ENCODE results near the gene RAF1. TPM values are rescaled to one million over a fixed set of nuclear protein-coding genes. Genes with fewer than 3 reads are reported as not detected.
A peak's percentile ranks its signal among the peaks of the same experiment; 100 is the strongest.

RAF1 gene
- total and polyA plus RNA-seq, 9 of the 15 experiments (the other 6 are each of a cell fraction or from before 2014, with no cell fraction given), result 28.0 to 183 (median 85.6) TPM

DNA sequence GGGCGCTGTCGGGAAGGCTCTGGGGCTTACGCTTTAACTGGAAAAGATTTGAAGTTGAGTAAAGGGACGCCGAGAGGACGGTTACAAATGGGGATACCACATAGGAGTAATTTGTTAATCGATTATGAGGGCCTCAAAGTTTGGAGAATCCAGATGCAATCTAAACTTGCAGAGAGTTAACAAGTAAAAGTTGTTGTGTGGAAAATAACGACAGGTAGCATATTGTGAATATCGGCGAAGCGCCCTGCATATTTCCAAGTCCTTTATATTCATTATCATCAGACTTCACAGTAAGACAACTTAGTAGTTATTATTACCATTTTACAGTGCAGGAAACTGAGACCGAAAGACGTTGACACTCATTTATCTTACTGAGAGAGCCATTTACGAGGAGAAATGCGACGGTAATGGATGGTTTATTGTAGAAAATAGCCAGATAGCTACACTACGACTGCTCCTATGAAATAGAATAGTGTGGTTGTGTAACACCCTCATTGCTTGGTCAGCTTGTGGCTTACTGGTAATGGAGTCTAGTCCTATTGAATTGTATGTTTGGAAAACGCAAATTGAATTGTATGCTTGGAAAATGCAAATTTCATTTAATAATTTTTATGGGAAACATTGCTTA, 106.3 kb downstream of the RAF1 start:
- Histone ChIP-seq H3K27me3 (ENCODE audit: control insufficient read depth in 2 of 2, insufficient read depth in 2 of 2, low read length in 2 of 2) (no peaks in the 10 kb centered on the region), H4K20me1 (replicated peaks; ENCODE audit: control insufficient read depth, insufficient read depth, low read length) (peaks cover 48% of the 10 kb centered on the region), H3K79me2 (ENCODE audit: control insufficient read depth, insufficient read depth, low read length) (peaks cover 57% of the 10 kb centered on the region), H3K9me3 (replicated peaks; ENCODE audit: control insufficient read depth, insufficient read depth, low read depth, low read length) (no peaks in the 10 kb centered on the region), H3K36me3 (ENCODE audit: control insufficient read depth, insufficient read depth, low read length) (no peaks in the 10 kb centered on the region), H3K9ac (ENCODE audit: insufficient read depth in 1 of 2, low read depth in 2 of 2, low read length in 2 of 2) (peak overlapping the region; percentile 82 to 99), H3K4me2 (ENCODE audit: insufficient read depth, low read length) (peak overlapping the region; percentile 94), H3K27ac (ENCODE audit: extremely low read depth, low read depth, low read length) (peak overlapping the region; percentile 91), H2AFZ (ENCODE audit: low read depth, low read length) (peak overlapping the region; percentile 93), H3K4me3 (peak overlapping the region; percentile 82), H3K9me1 (ENCODE audit: control insufficient read depth, insufficient read depth, low read length) (peaks cover 7% of the 10 kb centered on the region), H3K4me1 (replicated peaks in 1 of 2; ENCODE audit: control insufficient read depth in 2 of 2, insufficient read depth in 2 of 2, low read length in 2 of 2) (peaks cover 17 to 27% of the 10 kb centered on the region in 2 experiments)
- intact Hi-C loops (cut with micrococcal nuclease), result loop anchor here (5.0 kb wide), 2 partner anchors 105 to 285 kb away; partner anchors contain the start of genes RAF1 and RPL32
- ATAC-seq (peak; percentile 34), DNase-seq (ENCODE audit: extremely low read depth in 1 of 4, low spot score in 3 of 4) (peak in 2 of 4 experiments; percentile 41 to 46), FAIRE-seq (no peak)
- no TSS peak for BruUV-seq (replicated peaks)
- CTCF ChIA-PET (ENCODE audit: low intra/inter-chr PET ratio), result no interaction called here
- POLR2A ChIA-PET, result interaction anchor here (0.6 to 5.5 kb wide), 13 partner anchors 11 to 319 kb away, joined by 3 to 25 read pairs (median 3); partner anchors contain the start of genes MKRN2OS and RAF1
- under 1% methylated on average over 18 of the region's 18 CpGs for WGBS (ENCODE audit: insufficient coverage, low coverage, missing lambda C conversion rate)
- in situ Hi-C loops (cut with MboI), result no loop called here
- TF ChIP-seq U2AF2 (optimal IDR thresholded peaks at IDR 0.05; ENCODE audit: low read depth, low read length) (no peak), POLR3G (IDR thresholded peaks at IDR 0.05; ENCODE audit: extremely low read depth, insufficient read length, insufficient replicate concordance) (no peak), CBFB (CRISPR knock-in tag; IDR thresholded peaks at IDR 0.05) (0 out of 2 replicates have a peak, but pooled peaks have one; percentile 0), ZNF644 (tag; IDR thresholded peaks at IDR 0.05; ENCODE audit: low read depth) (no peak), PHF20 (IDR thresholded peaks at IDR 0.05; ENCODE audit: partially characterized antibody) (no peak)
- TF ChIP-seq, protein P1, sequence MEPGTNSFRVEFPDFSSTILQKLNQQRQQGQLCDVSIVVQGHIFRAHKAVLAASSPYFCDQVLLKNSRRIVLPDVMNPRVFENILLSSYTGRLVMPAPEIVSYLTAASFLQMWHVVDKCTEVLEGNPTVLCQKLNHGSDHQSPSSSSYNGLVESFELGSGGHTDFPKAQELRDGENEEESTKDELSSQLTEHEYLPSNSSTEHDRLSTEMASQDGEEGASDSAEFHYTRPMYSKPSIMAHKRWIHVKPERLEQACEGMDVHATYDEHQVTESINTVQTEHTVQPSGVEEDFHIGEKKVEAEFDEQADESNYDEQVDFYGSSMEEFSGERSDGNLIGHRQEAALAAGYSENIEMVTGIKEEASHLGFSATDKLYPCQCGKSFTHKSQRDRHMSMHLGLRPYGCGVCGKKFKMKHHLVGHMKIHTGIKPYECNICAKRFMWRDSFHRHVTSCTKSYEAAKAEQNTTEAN (CRISPR knock-in tag; IDR thresholded peaks at IDR 0.05), result peak; percentile 71; the same call in 1 of the 2 replicates
- TF ChIP-seq, protein P2, sequence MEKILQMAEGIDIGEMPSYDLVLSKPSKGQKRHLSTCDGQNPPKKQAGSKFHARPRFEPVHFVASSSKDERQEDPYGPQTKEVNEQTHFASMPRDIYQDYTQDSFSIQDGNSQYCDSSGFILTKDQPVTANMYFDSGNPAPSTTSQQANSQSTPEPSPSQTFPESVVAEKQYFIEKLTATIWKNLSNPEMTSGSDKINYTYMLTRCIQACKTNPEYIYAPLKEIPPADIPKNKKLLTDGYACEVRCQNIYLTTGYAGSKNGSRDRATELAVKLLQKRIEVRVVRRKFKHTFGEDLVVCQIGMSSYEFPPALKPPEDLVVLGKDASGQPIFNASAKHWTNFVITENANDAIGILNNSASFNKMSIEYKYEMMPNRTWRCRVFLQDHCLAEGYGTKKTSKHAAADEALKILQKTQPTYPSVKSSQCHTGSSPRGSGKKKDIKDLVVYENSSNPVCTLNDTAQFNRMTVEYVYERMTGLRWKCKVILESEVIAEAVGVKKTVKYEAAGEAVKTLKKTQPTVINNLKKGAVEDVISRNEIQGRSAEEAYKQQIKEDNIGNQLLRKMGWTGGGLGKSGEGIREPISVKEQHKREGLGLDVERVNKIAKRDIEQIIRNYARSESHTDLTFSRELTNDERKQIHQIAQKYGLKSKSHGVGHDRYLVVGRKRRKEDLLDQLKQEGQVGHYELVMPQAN (IDR thresholded peaks at IDR 0.05; ENCODE audit: borderline replicate concordance), result no peak
- TF ChIP-seq, protein P3, sequence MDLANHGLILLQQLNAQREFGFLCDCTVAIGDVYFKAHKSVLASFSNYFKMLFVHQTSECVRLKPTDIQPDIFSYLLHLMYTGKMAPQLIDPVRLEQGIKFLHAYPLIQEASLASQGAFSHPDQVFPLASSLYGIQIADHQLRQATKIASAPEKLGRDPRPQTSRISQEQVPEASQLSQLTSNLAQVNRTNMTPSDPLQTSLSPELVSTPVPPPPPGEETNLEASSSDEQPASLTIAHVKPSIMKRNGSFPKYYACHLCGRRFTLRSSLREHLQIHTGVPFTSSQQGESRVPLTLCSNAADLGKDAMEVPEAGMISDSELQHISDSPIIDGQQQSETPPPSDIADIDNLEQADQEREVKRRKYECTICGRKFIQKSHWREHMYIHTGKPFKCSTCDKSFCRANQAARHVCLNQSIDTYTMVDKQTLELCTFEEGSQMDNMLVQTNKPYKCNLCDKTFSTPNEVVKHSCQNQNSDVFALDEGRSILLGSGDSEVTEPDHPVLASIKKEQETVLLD (IDR thresholded peaks at IDR 0.05), result no peak
- TF ChIP-seq, protein P4, sequence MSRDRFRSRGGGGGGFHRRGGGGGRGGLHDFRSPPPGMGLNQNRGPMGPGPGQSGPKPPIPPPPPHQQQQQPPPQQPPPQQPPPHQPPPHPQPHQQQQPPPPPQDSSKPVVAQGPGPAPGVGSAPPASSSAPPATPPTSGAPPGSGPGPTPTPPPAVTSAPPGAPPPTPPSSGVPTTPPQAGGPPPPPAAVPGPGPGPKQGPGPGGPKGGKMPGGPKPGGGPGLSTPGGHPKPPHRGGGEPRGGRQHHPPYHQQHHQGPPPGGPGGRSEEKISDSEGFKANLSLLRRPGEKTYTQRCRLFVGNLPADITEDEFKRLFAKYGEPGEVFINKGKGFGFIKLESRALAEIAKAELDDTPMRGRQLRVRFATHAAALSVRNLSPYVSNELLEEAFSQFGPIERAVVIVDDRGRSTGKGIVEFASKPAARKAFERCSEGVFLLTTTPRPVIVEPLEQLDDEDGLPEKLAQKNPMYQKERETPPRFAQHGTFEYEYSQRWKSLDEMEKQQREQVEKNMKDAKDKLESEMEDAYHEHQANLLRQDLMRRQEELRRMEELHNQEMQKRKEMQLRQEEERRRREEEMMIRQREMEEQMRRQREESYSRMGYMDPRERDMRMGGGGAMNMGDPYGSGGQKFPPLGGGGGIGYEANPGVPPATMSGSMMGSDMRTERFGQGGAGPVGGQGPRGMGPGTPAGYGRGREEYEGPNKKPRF (IDR thresholded peaks at IDR 0.05; ENCODE audit: low read depth, low read length), result no peak

Data from K562 (cell line).